WI38 (cell line): ENCODE results near the gene PLCL2.

ENCODE experiments used
- H3K4me3 ChIP-seq: 2 replicates; pipeline ENCODE4 v1.5.1; 2011; ENCODE audit warnings: low read depth, mild to moderate bottlenecking, control low read depth, low read length
- CTCF ChIP-seq: IDR thresholded peaks from 2 replicates; pipeline ENCODE4 v1.5.1; 2012; ENCODE audit warnings: low read depth, mild to moderate bottlenecking, control low read depth, low read length

The PLCL2 gene

GRCh38 chr3:16886303-16886683 lies 1.5 kb downstream of the PLCL2 start:
- no peak for TF ChIP-seq CTCF
- H3K4me3 ChIP-seq = no peak overlapping the region

GRCh38 chr3:16887130-16887529 lies 2.4 kb downstream of the PLCL2 start:
- no peak overlapping the region for H3K4me3 ChIP-seq
- no peak for TF ChIP-seq CTCF

GRCh38 chr3:16888356-16888755 lies 3.6 kb downstream of the PLCL2 start:
- TF ChIP-seq CTCF = no peak
- H3K4me3 ChIP-seq = no peak overlapping the region

GRCh38 chr3:16888785-16889607 lies 4.2 kb downstream of the PLCL2 start:
- TF ChIP-seq CTCF = no peak
- H3K4me3 ChIP-seq = no peak overlapping the region

- H3K4me3 ChIP-seq = no peak overlapping the region
- no peak for TF ChIP-seq CTCF
These were observed 6.0 kb downstream of the PLCL2 start for GRCh38 chr3:16890597-16891333.

- no peak for TF ChIP-seq CTCF
- no peak overlapping the region for H3K4me3 ChIP-seq
These were observed 9.0 kb downstream of the PLCL2 start for GRCh38 chr3:16893618-16894200.

- H3K4me3 ChIP-seq = no peak overlapping the region
- no peak for TF ChIP-seq CTCF
These were observed 11.4 kb downstream of the PLCL2 start for GRCh38 chr3:16896094-16896627.
